Inflammatory macrophage treated with lipopolysaccharide for 1 hour (primary cell): ENCODE results near the gene PCDHGB2.
"Not testable (repeated sequence)": the region's sequence is repeated elsewhere in the genome, so short reads cannot be mapped to it uniquely, and the experiment has no call there.

Experiments
- DNase-seq, 2 donors: peaks; one replicate each; pipeline ENCODE4 v3.0.0-alpha.2; 2020 to 2022

Gene PCDHGB2

GRCh38 chr5:141351591-141351990 lies 8.2 kb upstream of the PCDHGB2 start:
- no peak for DNase-seq

DNA sequence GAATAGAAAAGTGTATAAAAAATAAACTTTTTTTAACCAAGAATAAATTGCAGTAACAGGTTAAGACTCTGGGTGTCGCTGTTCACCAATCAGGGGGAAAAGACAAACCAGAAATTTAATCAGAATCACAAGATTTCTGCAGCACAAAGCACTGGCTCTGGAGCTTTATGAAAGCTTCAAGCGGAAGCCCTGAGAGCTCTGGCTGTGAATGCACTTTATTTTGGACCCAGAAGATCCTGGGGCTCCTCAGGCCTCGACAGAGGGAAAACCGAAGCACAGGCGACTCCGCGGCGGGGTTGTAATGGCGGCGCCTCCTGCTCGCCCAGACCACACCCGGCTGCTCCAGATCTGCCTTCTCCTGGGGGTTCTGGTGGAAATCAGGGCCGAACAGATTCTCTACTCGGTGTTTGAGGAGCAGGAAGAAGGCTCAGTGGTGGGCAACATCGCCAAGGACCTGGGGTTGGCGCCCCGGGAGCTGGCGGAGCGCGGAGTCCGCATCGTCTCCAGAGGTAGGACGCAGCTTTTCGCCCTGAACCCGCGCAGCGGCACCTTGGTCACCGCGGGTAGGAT lies 4.8 kb upstream of the PCDHGB2 start, which contains the start of gene PCDHGA4:
Gene PCDHGA4, plus strand, starts transcription at position 122 of the 570 bp plus-strand sequence. Its CDS starts 87 bp downstream, at position 209.
- DNase-seq = no peak

- DNase-seq = no peak
These were observed 4.2 kb upstream of the PCDHGB2 start for GRCh38 chr5:141355641-141356040.

DNA sequence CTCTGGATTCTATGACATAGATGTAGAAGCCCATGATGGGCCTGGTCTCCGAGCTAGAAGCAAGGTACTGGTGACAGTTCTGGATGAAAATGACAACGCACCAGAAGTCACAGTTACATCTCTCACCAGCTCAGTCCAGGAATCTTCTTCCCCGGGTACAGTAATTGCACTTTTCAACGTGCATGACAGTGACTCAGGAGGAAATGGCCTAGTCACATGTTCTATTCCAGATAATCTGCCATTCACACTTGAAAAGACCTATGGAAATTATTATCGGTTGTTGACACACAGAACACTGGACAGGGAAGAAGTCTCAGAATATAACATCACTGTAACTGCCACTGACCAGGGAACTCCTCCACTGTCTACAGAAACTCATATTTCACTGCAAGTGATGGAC lies 3.7 kb upstream of the PCDHGB2 start:
- no peak for DNase-seq

DNA sequence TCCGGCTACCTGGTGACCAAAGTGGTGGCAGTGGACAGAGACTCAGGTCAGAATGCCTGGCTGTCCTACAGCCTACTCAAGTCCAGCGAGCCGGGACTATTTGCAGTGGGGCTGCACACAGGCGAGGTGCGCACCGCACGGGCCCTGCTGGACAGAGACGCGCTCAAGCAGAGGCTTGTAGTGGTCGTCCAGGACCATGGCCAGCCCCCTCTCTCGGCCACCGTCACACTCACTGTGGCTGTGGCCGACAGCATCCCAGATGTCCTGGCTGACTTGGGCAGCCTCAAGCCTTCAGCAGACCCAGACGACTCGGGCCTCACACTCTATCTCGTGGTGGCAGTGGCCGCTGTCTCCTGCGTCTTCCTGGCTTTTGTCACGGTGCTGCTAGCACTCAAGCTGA lies 2.8 kb upstream of the PCDHGB2 start:
- no peak for DNase-seq

DNA sequence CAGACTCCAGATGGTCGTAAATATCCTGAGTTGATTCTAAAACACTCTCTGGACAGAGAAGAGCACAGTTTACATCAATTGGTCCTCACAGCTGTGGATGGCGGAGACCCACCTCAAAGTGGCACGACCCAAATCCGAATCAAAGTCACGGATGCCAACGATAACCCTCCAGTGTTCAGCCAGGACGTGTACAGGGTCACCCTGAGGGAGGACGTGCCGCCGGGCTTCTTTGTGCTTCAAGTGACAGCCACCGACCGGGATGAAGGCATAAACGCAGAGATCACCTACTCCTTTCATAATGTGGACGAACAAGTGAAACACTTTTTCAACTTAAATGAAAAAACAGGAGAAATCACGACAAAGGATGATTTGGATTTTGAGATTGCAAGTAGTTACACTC lies 891 bp downstream of the PCDHGB2 start:
- no peak for DNase-seq

- no peak for DNase-seq
These were observed 2.9 kb downstream of the PCDHGB2 start for GRCh38 chr5:141362719-141363118.

DNA sequence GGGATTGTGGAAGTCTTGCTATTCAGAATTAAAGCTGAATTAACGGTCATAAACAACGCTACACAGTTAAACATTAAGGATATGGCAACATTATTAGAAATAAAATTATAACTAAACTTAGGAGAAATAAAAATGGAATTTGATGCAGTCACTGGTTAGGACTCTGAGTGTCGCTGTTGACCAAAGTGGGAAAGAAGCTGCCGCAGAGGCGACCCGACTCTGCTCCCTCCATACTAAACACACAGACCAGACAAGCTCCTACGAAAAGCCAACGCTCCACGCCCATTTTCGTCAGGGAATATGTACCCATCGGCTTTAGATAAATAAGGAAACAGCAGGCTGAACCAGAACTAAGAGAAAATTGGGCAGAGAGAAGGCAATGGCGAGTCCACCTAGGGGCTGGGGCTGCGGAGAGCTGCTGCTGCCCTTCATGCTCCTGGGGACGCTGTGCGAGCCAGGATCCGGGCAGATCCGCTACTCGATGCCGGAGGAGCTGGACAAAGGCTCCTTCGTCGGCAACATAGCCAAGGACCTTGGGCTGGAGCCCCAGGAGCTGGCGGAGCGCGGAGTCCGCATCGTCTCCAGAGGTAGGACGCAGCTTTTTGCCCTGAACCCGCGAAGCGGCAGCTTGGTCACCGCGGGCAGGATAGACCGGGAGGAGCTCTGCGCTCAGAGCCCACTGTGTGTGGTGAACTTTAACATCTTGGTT lies 4.3 kb downstream of the PCDHGB2 start, which contains the start of gene PCDHGA5:
Gene PCDHGA5, plus strand, starts transcription at position 211 of the 709 bp plus-strand sequence. Its CDS starts 169 bp downstream, at position 380.
- DNase-seq = no peak

- no peak for DNase-seq
These were observed 6.5 kb downstream of the PCDHGB2 start for GRCh38 chr5:141366016-141366896.

- DNase-seq = peak in 1 of 2 donors; percentile 25
These were observed 10.4 kb downstream of the PCDHGB2 start, which contains the start of gene PCDHGB3 for GRCh38 chr5:141369994-141370848. Gene PCDHGB3, plus strand, starts transcription at chr5:141370242. Its CDS starts 153 bp downstream, at chr5:141370395.

DNA sequence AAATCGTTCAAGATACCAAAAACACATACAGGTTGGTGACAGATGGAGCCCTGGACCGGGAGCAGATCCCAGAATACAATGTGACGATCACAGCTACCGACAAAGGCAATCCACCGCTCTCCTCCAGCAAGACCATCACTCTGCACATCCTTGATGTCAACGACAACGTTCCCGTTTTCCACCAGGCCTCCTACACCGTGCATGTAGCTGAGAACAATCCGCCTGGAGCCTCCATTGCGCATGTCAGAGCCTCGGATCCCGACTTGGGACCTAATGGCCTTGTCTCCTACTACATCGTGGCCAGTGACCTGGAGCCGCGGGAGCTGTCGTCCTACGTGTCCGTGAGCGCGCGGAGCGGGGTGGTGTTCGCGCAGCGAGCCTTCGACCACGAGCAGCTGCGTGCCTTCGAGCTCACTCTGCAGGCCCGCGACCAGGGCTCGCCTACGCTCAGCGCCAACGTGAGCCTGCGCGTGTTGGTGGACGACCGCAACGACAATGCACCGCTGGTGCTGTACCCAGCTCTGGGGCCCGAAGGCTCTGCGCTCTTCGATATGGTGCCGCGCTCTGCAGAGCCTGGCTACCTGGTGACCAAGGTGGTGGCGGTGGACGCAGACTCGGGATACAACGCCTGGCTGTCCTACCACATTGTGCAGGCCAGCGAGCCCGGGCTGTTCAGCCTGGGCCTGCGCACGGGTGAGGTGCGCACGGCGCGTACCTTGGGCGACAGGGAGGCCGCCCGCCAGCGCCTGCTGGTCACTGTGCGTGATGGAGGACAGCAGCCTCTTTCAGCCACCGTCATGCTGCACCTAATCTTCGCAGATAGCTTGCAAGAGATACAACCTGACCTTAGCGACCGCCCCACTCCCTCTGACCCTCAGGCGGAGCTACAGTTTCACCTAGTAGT lies 12.0 kb downstream of the PCDHGB2 start:
- DNase-seq = no peak

DNA sequence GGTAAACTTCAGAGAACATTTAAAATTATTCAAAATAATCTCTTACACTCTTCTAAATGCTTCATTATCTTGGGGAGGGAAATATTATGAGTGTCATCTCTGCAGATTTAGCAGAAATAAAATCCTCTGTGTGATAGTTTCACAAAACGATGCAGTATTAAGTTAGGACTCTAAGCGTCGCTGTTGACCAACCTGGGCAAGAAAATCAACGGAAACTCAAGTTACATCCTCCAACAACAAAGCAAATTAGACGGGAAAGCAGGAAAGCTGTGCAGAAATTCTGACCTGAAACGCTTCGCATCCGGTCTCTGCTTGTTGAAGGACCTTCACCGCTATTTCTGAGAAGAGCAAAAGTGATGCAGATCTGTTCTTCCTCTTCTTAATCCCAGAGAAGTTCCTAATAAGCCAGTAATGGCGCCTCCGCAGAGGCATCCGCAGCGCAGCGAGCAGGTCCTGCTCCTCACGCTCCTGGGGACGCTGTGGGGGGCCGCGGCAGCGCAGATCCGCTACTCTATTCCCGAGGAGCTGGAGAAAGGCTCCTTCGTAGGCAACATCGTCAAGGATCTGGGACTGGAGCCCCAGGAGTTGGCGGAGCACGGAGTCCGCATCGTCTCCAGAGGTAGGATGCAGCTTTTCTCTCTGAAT lies 14.0 kb downstream of the PCDHGB2 start, which contains the start of gene PCDHGA6:
Gene PCDHGA6, plus strand, starts transcription at position 219 of the 645 bp plus-strand sequence. Its CDS starts 193 bp downstream, at position 412.
- DNase-seq = no peak

DNA sequence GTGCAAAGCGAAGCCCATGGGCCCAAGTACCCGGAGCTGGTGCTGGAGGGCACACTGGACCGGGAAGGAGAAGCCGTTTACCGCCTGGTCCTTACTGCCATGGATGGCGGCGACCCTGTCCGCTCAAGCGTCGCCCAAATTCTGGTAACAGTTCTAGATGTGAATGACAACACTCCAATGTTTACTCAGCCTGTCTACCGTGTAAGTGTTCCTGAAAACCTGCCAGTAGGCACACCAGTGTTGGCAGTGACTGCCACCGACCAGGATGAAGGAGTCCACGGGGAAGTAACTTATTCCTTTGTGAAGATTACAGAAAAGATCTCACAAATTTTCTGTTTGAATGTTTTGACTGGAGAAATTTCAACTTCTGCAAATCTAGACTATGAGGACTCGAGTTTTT lies 14.8 kb downstream of the PCDHGB2 start:
- no peak for DNase-seq

GRCh38 chr5:141375444-141376155 lies 15.8 kb downstream of the PCDHGB2 start:
- not testable (repeated sequence) for DNase-seq

GRCh38 chr5:141382469-141383294 lies 22.9 kb downstream of the PCDHGB2 start, which contains the start of gene PCDHGA7:
Gene PCDHGA7, plus strand, starts transcription at chr5:141382742. Its CDS starts 158 bp downstream, at chr5:141382900.
- no peak for DNase-seq

DNA sequence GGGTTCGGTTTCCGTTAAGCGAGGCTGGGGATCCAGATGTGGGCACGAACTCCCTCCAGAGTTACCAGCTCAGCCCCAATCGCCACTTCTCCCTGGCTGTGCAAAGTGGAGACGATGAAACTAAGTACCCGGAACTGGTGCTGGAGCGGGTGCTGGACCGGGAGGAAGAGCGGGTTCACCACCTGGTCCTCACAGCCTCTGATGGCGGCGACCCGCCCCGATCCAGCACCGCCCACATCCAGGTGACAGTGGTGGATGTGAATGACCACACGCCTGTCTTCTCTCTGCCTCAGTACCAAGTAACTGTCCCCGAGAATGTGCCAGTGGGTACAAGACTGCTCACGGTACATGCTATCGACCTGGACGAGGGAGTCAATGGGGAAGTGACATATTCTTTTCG lies 23.6 kb downstream of the PCDHGB2 start:
- DNase-seq = no peak

GRCh38 chr5:141384471-141385267 lies 24.9 kb downstream of the PCDHGB2 start:
- no peak for DNase-seq
